Subcutaneous abdominal adipose tissue (tissue), 5 donors: ENCODE results near the gene EHMT1.

Experiments used
- H3K27ac ChIP-seq: one replicate; pipeline ENCODE4 v1.7.0; 2013; ENCODE audit warnings: low read depth, mild to moderate bottlenecking, inconsistent platforms, low read length, moderate library complexity
- H3K27me3 ChIP-seq, 5 donors: one replicate each; pipeline ENCODE4 v1.7.0; 2013; ENCODE audit warnings: low read length in 5 of 5, inconsistent platforms in 1 of 5; ENCODE audit not compliant: control insufficient read depth in 5 of 5, insufficient read depth in 4 of 5
- H3K36me3 ChIP-seq, 5 donors: one replicate each; pipeline ENCODE4 v1.7.0; 2013; ENCODE audit warnings: low read length in 5 of 5; ENCODE audit not compliant: control insufficient read depth in 5 of 5, insufficient read depth in 5 of 5
- H3K4me1 ChIP-seq, 5 donors: one replicate each; pipeline ENCODE4 v1.7.0; 2013; ENCODE audit warnings: low read length in 5 of 5, mild to moderate bottlenecking in 3 of 5, moderate library complexity in 1 of 5; ENCODE audit not compliant: control insufficient read depth in 5 of 5, insufficient read depth in 5 of 5
- H3K4me3 ChIP-seq, 5 donors: one replicate each; pipeline ENCODE4 v1.7.0; 2013; ENCODE audit warnings: low read length in 5 of 5, low read depth in 1 of 5
- H3K9ac ChIP-seq, 5 donors: one replicate each; pipeline ENCODE4 v1.7.0; 2013; ENCODE audit warnings: low read length in 5 of 5, mild to moderate bottlenecking in 4 of 5, moderate library complexity in 3 of 5
- H3K9me3 ChIP-seq, 5 donors: one replicate each; pipeline ENCODE4 v1.7.0; 2013; ENCODE audit warnings: low read length in 5 of 5; ENCODE audit not compliant: control insufficient read depth in 5 of 5
- donor health status: healthy.
- donor health status: healthy.
- donor health status: healthy.
- donor health status: healthy.
- donor health status: healthy.

Gene EHMT1

GRCh38 chr9:137820161-137820855 is 201.5 kb downstream of the EHMT1 start:
- Histone ChIP-seq H3K4me3 (no peak overlapping the region), H3K27me3 (no peaks in the 10 kb centered on the region), H3K9ac (no peak overlapping the region), H3K9me3 (peaks cover 0 to 3% (median 0%) of the 10 kb centered on the region in 5 donors), H3K27ac (no peak overlapping the region), H3K36me3 (peaks cover 6 to 70% (median 67%) of the 10 kb centered on the region in 5 donors), H3K4me1 (no peaks in the 10 kb centered on the region)

- no peak overlapping the region for H3K9ac ChIP-seq
- no peaks in the 10 kb centered on the region for H3K4me1 ChIP-seq
- peaks cover 6 to 71% (median 63%) of the 10 kb centered on the region in 5 donors for H3K36me3 ChIP-seq
These were observed 205.4 kb downstream of the EHMT1 start for GRCh38 chr9:137823986-137824771.

DNA sequence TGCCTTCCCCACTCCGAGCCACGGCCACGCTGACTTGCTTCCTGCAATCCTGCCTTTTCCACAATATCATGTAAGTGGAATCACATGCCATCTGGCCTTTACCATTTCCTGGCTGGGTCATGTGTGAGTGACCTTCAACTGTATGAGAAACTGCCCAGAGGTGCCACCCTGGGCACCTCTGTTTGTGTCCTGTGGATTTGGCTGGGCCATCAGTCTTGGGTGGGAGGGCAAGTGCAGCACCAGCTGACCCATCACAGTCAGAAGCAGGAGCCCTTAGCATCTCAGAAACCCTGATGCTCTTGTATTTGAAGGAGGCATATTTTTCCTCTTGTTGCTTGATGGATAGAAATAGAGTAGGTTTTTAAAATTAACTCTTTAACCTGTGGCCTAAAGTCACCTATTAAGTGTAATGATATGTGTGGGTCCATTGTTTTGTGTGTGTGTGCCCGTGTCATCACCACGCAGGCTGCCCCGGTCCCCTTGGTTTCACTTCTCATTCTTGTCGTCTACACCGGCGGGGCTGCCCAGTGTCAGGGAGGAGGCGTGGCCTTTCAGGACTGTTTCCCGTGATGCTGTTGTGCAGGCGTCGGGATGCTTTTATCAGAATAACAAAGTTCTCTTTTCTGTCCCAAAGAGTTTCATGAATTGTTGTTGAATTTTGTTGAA is 206.7 kb downstream of the EHMT1 start:
- Histone ChIP-seq H3K4me3 (no peak overlapping the region), H3K36me3 (peaks cover 6 to 71% (median 64%) of the 10 kb centered on the region in 5 donors), H3K9me3 (peaks cover 0 to 4% (median 0%) of the 10 kb centered on the region in 5 donors), H3K9ac (no peak overlapping the region), H3K27ac (no peak overlapping the region), H3K27me3 (no peaks in the 10 kb centered on the region), H3K4me1 (no peaks in the 10 kb centered on the region)

More at GRCh38 chr9:137823986-137824771, 205.4 kb downstream of the EHMT1 start:
- Histone ChIP-seq H3K27ac (no peak overlapping the region), H3K27me3 (no peaks in the 10 kb centered on the region), H3K9me3 (peaks cover 0 to 4% (median 0%) of the 10 kb centered on the region in 5 donors), H3K4me3 (no peak overlapping the region)

DNA sequence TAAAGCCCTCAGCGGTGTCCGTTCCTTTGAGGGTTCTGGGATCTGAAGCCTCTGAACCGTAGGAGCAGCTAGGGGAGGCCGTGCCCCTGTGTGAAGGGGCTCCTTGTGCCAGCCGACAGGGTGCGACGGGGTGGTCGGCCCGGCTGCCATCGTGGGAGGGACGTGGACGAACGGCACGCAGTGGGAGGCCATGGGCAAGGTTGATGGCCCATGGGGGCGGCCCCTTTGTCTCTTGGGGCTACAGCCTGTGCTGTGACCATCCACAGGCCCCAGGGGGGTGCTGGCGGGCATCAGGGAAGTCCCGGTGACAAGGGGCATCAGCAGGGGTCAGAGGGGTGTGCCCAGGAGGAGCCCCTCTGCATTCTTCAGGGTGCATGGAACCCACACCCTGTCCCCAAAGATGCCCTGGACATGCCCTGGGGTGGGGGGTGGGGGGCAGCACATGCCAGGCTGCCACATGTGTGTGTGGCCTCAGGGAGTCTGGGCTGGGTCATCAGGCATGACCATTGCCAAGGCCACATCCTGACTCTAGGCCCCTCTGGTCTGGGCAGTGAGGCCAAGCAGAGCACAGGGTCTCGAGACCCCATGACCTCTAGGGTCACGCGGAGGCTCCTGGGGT is 209.2 kb downstream of the EHMT1 start:
- Histone ChIP-seq H3K4me1 (no peaks in the 10 kb centered on the region), H3K27me3 (no peaks in the 10 kb centered on the region), H3K36me3 (peaks cover 2 to 82% (median 65%) of the 10 kb centered on the region in 5 donors), H3K27ac (no peak overlapping the region), H3K9ac (no peak overlapping the region), H3K9me3 (peaks cover 0 to 4% (median 0%) of the 10 kb centered on the region in 5 donors), H3K4me3 (no peak overlapping the region)

DNA sequence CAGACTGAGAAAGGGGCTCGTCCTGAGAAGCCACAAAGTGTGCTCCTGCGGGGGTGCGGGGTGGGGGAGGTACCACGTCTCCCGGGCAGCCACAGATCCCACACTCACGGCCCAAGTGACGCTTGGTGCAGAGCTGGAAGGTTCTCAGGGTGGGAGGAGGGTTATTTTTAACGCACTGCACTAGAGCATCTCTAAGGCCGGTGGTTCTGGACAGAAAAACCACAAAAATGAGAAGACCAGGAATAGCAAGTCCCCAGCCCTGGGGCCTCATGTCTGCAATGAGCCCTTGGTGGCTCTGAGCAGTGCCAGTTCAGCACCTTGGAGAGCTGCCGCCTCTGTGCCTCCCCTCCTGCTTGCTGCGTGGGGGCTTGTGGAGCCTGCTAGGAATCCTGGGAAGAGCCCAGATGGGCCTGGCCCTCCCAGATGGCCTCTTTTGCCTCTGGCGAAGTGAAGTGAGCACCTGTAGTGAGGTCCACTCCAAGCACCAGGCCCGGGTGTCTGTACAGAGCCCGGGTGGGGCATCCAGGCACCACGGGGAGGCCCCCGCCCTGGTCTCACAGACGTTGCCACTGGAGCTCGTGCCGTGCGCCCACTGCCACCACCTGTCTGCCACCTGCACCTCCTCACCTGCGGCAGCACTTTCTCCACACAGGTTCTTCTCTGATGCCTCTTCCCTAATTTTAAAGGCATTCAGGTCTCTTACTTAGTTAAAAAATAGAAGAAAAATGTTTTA is 209.9 kb downstream of the EHMT1 start:
- Histone ChIP-seq H3K27me3 (no peaks in the 10 kb centered on the region), H3K36me3 (peaks cover 2 to 89% (median 72%) of the 10 kb centered on the region in 5 donors), H3K27ac (no peak overlapping the region), H3K4me1 (no peaks in the 10 kb centered on the region), H3K9ac (no peak overlapping the region), H3K4me3 (no peak overlapping the region), H3K9me3 (peaks cover 0 to 4% (median 0%) of the 10 kb centered on the region in 5 donors)

- H3K9ac ChIP-seq: no peak overlapping the region
- H3K4me1 ChIP-seq: no peaks in the 10 kb centered on the region
- no peaks in the 10 kb centered on the region for H3K27me3 ChIP-seq
- peaks cover 0 to 4% (median 0%) of the 10 kb centered on the region in 5 donors for H3K9me3 ChIP-seq
- H3K27ac ChIP-seq: no peak overlapping the region
- H3K4me3 ChIP-seq: no peak overlapping the region
- H3K36me3 ChIP-seq: peaks cover 0 to 89% (median 74%) of the 10 kb centered on the region in 5 donors
These were observed 210.6 kb downstream of the EHMT1 start for GRCh38 chr9:137829260-137829996.

- peaks cover 0 to 90% (median 75%) of the 10 kb centered on the region in 5 donors for H3K36me3 ChIP-seq
- no peak overlapping the region for H3K27ac ChIP-seq
- no peaks in the 10 kb centered on the region for H3K27me3 ChIP-seq
- H3K9ac ChIP-seq: no peak overlapping the region
- no peaks in the 10 kb centered on the region for H3K4me1 ChIP-seq
- H3K4me3 ChIP-seq: no peak overlapping the region
- no peaks in the 10 kb centered on the region for H3K9me3 ChIP-seq
These were observed 213.4 kb downstream of the EHMT1 start for GRCh38 chr9:137832191-137832700.

DNA sequence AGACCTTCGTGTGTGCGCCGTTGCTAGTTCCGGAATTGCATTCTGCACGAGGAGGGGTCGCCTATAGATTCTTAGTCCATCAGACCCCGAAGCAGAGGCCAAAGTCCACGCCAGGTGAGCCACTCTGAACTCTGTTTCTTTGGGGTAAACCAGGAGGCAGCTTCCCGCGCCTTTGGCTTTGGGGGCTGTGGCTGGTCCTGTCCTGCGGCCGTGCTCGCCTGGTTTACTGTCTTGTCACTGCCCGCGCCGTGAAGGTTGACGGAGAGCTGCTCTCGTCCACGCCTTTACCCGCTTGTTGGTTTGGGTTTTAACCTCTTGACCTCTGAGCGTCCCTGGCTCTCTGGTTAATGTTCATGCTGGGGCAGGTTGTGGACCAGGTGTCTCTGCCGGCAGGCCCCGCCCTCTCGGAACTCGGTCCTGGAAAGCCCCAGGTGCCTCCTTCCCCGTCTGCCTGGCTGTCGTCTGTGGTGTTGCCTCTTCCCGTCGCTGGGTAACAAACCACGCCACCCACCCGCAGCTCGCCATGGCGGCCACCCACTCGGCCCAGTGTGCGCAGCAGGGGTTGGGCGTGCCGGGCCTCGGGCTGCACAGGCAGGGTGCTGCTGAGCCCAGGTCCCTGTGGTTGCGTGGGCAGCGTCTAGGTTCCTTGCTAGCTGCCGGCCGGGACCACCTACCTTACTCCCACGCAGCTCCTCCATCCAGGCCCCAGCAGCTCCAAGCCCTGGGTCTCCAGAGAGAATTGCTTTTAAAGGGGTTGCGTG is 214.2 kb downstream of the EHMT1 start:
- Histone ChIP-seq H3K27ac (no peak overlapping the region), H3K36me3 (peaks cover 0 to 85% (median 68%) of the 10 kb centered on the region in 5 donors), H3K9me3 (no peaks in the 10 kb centered on the region), H3K9ac (no peak overlapping the region), H3K27me3 (no peaks in the 10 kb centered on the region), H3K4me1 (no peaks in the 10 kb centered on the region), H3K4me3 (no peak overlapping the region)
